ENCODE data around the gene SLBP.

SLBP gene

DNA sequence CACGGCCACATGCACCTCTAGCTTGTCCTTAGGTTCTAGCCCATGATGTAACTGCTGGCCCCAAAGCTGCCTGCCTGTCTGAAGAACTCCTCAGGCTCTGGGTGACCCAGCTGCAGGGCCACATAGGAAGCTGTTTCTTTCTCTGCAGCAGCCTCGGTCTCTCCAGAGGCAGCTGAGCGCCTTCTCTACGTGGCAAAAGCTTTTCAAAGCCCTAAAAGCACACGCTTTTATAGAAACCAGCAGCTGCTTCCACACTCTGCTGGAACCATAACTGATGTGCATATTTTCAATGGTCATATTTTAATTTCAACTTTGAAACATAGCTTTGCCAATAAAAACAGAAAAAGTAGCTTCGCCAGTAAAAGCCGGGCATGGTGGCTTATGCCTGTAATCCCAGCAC lies 65.4 kb downstream of the SLBP start:
- no peak for TF ChIP-seq TAF1 (IDR thresholded peaks at IDR 0.05; ENCODE audit: borderline replicate concordance, insufficient read depth, low read length)
- TF ChIP-seq FOXP2 (optimal IDR thresholded peaks at IDR 0.05; ENCODE audit: borderline replicate concordance, extremely low read depth, extremely low read length, insufficient read depth), result no peak
- TF ChIP-seq POLR2AphosphoS5 (IDR thresholded peaks at IDR 0.05; ENCODE audit: low read depth, low read length), result no peak
- no peak for TF ChIP-seq SIN3A (IDR thresholded peaks at IDR 0.05; ENCODE audit: borderline replicate concordance, insufficient read depth, low read length)
- TF ChIP-seq REST (IDR thresholded peaks at IDR 0.05; ENCODE audit: insufficient read depth in 1 of 2, low read depth in 2 of 2, low read length in 2 of 2), result no peak

DNA sequence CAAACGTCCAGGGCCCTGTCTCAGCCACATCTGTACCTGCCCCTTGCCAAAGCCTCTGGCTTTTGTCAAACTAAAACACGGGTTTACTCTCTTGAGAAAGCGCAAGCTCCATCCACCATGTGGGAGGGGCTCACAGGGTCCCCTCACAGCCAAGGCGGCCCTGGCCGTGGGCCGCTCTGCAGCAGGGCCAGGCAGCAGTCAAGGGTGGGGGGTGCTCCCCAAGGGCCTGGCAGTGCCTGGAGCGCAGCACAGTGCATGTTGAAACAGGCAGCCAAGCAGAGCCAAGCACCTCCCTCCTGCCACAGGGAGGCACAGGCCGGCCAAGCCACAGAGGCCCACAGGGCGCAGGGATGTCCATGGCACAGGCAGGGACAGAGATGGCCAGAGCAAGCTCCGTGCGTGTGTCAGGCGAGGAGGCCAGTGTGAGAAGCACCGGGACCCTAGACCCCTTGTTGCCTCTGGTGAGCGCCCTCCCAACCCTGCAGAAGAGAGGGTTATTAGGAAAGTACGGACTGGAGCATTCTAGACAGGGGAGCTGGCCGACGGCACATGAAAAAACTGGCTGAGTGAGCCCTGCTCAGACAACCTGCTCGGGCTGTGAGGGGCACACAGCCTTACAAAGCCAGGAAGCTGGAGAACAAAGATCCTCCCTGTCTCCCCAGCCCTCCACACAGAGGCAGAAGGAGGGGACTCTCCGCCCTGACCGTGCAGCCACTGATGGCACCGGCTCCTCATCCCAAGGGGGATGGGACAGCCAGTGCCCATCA lies 67.0 kb downstream of the SLBP start:
- TF ChIP-seq TAF1 (IDR thresholded peaks at IDR 0.05; ENCODE audit: borderline replicate concordance, insufficient read depth, low read length) (no peak), FOXP2 (optimal IDR thresholded peaks at IDR 0.05; ENCODE audit: borderline replicate concordance, extremely low read depth, extremely low read length, insufficient read depth) (no peak), REST (IDR thresholded peaks at IDR 0.05; ENCODE audit: insufficient read depth in 1 of 2, low read depth in 2 of 2, low read length in 2 of 2) (no peak), POLR2AphosphoS5 (IDR thresholded peaks at IDR 0.05; ENCODE audit: low read depth, low read length) (no peak), SIN3A (IDR thresholded peaks at IDR 0.05; ENCODE audit: borderline replicate concordance, insufficient read depth, low read length) (no peak)

DNA sequence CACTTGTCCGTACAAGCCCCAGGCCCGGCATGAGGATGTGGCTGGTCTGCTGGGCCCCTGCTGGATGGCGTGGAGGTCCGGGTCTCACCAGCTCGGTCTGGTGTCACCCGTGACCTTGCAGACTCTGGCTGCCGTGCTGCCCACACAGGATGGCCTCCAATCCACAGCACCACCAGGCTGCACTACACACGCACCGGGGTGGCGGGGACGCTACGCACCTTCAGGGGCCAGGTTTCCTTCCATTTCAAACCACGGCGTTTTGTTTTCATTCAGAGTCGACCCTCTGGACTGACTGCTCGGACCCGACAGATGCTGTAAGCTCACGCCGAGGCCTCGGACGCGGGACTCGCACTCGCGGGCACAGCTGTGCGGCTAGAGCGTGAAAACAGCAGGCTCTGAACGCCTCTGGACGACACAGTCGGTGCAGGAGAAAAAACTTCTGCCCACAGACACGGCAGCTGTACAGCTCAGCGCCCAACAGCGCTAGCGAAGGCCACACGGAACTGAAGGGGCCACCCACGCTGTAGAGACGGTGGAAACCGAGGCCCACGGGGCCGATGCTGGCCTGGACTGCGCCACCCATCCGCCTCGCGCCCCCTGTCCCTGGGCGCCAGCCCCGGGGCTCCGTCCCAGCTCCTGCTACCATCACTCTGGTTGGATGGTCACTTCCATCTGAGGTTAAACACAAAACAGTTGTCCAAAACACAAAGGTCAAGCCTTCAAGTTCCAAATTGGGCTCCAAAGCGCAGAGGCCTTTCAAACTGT lies 68.0 kb downstream of the SLBP start:
- TF ChIP-seq SIN3A (IDR thresholded peaks at IDR 0.05; ENCODE audit: borderline replicate concordance, insufficient read depth, low read length) (no peak), TAF1 (IDR thresholded peaks at IDR 0.05; ENCODE audit: borderline replicate concordance, insufficient read depth, low read length) (no peak), FOXP2 (optimal IDR thresholded peaks at IDR 0.05; ENCODE audit: borderline replicate concordance, extremely low read depth, extremely low read length, insufficient read depth) (no peak), POLR2AphosphoS5 (IDR thresholded peaks at IDR 0.05; ENCODE audit: low read depth, low read length) (no peak), REST (IDR thresholded peaks at IDR 0.05; ENCODE audit: insufficient read depth in 1 of 2, low read depth in 2 of 2, low read length in 2 of 2) (no peak)
